B cell (primary cell): ENCODE results near the gene PTGFRN. TPM values are rescaled to one million over a fixed set of nuclear protein-coding genes. Genes with fewer than 3 reads are reported as not detected.

ENCODE experiments used
- ATAC-seq: fragments of 200-7000 bp; cut with Tn5 transposase; one replicate; pipeline ENCODE4 v1.10.0; 2021; ENCODE audit warnings: low read depth, mild to moderate bottlenecking, moderate number of reproducible peaks, moderate library complexity
- CTCF ChIA-PET: fragments of 350-600 bp; sonication (Branson Sonifier 250); formaldehyde crosslinking; loops from one replicate; lab custom pipeline; 2021; ENCODE audit warnings: antibody characterized with exemption, inconsistent platforms; lab: Charles Lee
- POLR2A ChIA-PET: fragments of 350-600 bp; sonication (Branson Sonifier 250); formaldehyde crosslinking; loops from one replicate; lab custom pipeline; 2021; ENCODE audit warnings: antibody characterized with exemption; lab: Charles Lee
- DNase-seq: peaks from one replicate; pipeline ENCODE4 v3.0.0; 2013
- H2AFZ ChIP-seq: 2 replicates; pipeline ENCODE4 v1.6.1; 2012; ENCODE audit warnings: mild to moderate bottlenecking, low read depth, low read length; ENCODE audit not compliant: insufficient read depth, poor library complexity, severe bottlenecking
- H3K27ac ChIP-seq, 2 donors: 1 replicate in 1 of 2; 2 replicates in 1 of 2; pipeline ENCODE4 v1.5.1; 2012 to 2013; ENCODE audit warnings: low read length in 2 of 2, mild to moderate bottlenecking in 2 of 2, moderate library complexity in 1 of 2
- H3K27me3 ChIP-seq, 4 experiments: fragments of 200-600 bp in 1 of 4; sonication (generic) in 1 of 4; replicated peaks in 1 of 4; 1 replicate in 2 of 4; 2 replicates in 2 of 4; pipeline versions ENCODE4 v1.6.1 to v1.7.0; 2013 to 2016; ENCODE audit warnings: low read length in 3 of 4, mild to moderate bottlenecking in 2 of 4, mixed read lengths in 1 of 4, moderate library complexity in 1 of 4; ENCODE audit not compliant: insufficient read depth in 4 of 4, control insufficient read depth in 3 of 4; ENCODE audit errors: control extremely low read depth in 1 of 4
- H3K36me3 ChIP-seq, 2 experiments: replicated peaks in 1 of 2; 1 replicate in 1 of 2; 2 replicates in 1 of 2; pipeline versions ENCODE4 v1.6.1 to v1.7.1; 2013; ENCODE audit warnings: low read length in 1 of 2; ENCODE audit not compliant: insufficient read depth in 2 of 2, control insufficient read depth in 1 of 2; ENCODE audit errors: control extremely low read depth in 1 of 2, extremely low read depth in 1 of 2
- H3K4me1 ChIP-seq, 2 donors: fragments of 200-600 bp in 1 of 2; sonication (generic) in 1 of 2; 1 replicate in 1 of 2; 2 replicates in 1 of 2; pipeline versions ENCODE4 v1.5.1 to v1.6.1; 2013 to 2017; ENCODE audit warnings: low read length in 2 of 2; ENCODE audit not compliant: control insufficient read depth in 2 of 2, insufficient read depth in 2 of 2
- H3K4me2 ChIP-seq: replicated peaks from 2 replicates; pipeline ENCODE3; 2012; ENCODE audit warnings: mild to moderate bottlenecking, low read depth, low read length; ENCODE audit not compliant: poor library complexity, severe bottlenecking
- H3K4me3 ChIP-seq, 5 experiments: fragments of 200-600 bp in 1 of 5; sonication (generic) in 1 of 5; 1 replicate in 3 of 5; 2 replicates in 2 of 5; pipeline versions ENCODE4 v1.5.1 to v1.7.0; 2011 to 2016; ENCODE audit warnings: low read length in 4 of 5, mild to moderate bottlenecking in 4 of 5, low read depth in 2 of 5, control low read depth in 1 of 5, moderate library complexity in 1 of 5; ENCODE audit not compliant: insufficient read depth in 1 of 5; ENCODE audit errors: control extremely low read depth in 1 of 5, extremely low read depth in 1 of 5
- H3K79me2 ChIP-seq: fragments of 200-600 bp; sonication (generic); one replicate; pipeline ENCODE4 v1.6.0; 2016; ENCODE audit warnings: low read length; ENCODE audit not compliant: control insufficient read depth, insufficient read depth
- H3K9ac ChIP-seq: fragments of 200-600 bp; sonication (generic); 2 replicates; pipeline ENCODE4 v1.6.1; 2017; ENCODE audit warnings: mild to moderate bottlenecking, low read length, moderate library complexity
- H3K9me3 ChIP-seq, 3 donors: one replicate each; pipeline versions ENCODE4 v1.6.1 to v1.7.1; 2013; ENCODE audit warnings: low read length in 2 of 3; ENCODE audit not compliant: control insufficient read depth in 2 of 3, insufficient read depth in 1 of 3; ENCODE audit errors: control extremely low read depth in 1 of 3
- H4K20me1 ChIP-seq: 2 replicates; pipeline ENCODE4 v1.6.0; 2012; ENCODE audit warnings: mild to moderate bottlenecking, low read length; ENCODE audit not compliant: insufficient read depth, control insufficient read depth, poor library complexity, severe bottlenecking
- H3K27ac Mint-ChIP-seq: one replicate; pipeline ENCODE4 v1.8.0; 2021; ENCODE audit warnings: mixed read lengths
- H3K27me3 Mint-ChIP-seq: one replicate; pipeline ENCODE4 v1.8.0; 2021; ENCODE audit warnings: mixed read lengths
- H3K4me1 Mint-ChIP-seq: one replicate; pipeline ENCODE4 v1.8.0; 2021; ENCODE audit warnings: mixed read lengths
- H3K4me3 Mint-ChIP-seq: one replicate; pipeline ENCODE4 v1.8.0; 2021; ENCODE audit warnings: mixed read lengths
- H3K9me3 Mint-ChIP-seq: one replicate; pipeline ENCODE4 v1.8.0; 2022; ENCODE audit warnings: mixed read lengths; ENCODE audit not compliant: insufficient read depth
- EZH2 ChIP-seq: IDR thresholded peaks from 2 replicates; pipeline ENCODE4 v1.6.1; 2012; ENCODE audit warnings: borderline replicate concordance, low read depth, mild to moderate bottlenecking, moderate library complexity, low read length; ENCODE audit not compliant: insufficient read depth, poor library complexity, severe bottlenecking
- WGBS: methylation state at CpG from one replicate; pipeline ENCODE4 v1.1.5; 2013; ENCODE audit warnings: missing lambda C conversion rate; ENCODE audit not compliant: insufficient coverage; 5-methylcytosine and 5-hydroxymethylcytosine counted together
- intact Hi-C: fragments of 100-400 bp; cut with micrococcal nuclease; formaldehyde crosslinking; loops from one replicate; pipeline ENCODE4 v1.10.0; 2022
- polyA plus RNA-seq: library from polyadenylated mRNA; depleted of rRNA; stranded (reverse); fragments of >200 nt; gene quantifications from 2 replicates; pipeline ENCODE4 v1.2.3, GENCODE V29; 2012
- total RNA-seq, 2 donors: library from RNA; stranded (reverse); fragments of 120-200 nt in 1 of 2; gene quantifications; 1 replicate in 1 of 2; 2 replicates in 1 of 2; pipeline versions ENCODE4 v1.2.3 to v1.2.4, GENCODE V29; 2013 to 2022
- TF ChIP-seq, protein P1 (sequence below): fragments of 200-600 bp; IDR thresholded peaks from one replicate; pipeline ENCODE4 v1.8.0; 2022; ENCODE audit warnings: antibody characterized with exemption, mild to moderate bottlenecking

PTGFRN gene
- total and polyA plus RNA-seq, 2 donors (not counting 1 experiment from before 2014, with no cell fraction given), result 0.17 TPM; not detected in 1

DNA sequence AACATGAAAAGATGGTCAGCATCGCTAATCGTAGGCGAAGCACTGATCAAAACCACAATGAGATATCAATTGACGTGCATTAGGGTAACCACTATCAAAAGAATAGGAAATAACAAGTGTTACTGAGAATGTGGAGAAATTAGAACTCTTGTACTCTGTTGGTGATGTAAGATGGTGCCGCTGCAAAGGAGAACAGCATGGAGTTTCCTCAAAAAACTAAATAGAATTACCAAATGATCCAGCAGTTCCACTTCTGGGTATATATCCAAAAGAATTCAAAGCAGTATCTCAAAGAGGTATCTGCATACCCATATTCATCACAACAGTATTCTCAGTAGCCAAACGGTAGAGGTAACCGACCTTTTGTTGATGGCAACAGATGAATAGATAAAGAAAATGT lies 83.6 kb downstream of the PTGFRN start:
- Histone ChIP-seq H3K27ac (no peak overlapping the region), H3K36me3 (no peaks in the 10 kb centered on the region), H4K20me1 (no peaks in the 10 kb centered on the region), H3K9me3 (no peaks in the 10 kb centered on the region), H2AFZ (no peak overlapping the region), H3K9ac (no peak overlapping the region), H3K79me2 (no peaks in the 10 kb centered on the region), H3K4me3 (no peak overlapping the region), H3K4me2 (no peak overlapping the region), H3K4me1 (no peaks in the 10 kb centered on the region), H3K27me3 (no peaks in the 10 kb centered on the region)
- H3K27ac Mint-ChIP-seq, result no peak overlapping the region
- ChIA-PET POLR2A (no interaction called here), CTCF (no interaction called here)
- H3K4me3 Mint-ChIP-seq, result no peak overlapping the region
- TF ChIP-seq, protein P1, sequence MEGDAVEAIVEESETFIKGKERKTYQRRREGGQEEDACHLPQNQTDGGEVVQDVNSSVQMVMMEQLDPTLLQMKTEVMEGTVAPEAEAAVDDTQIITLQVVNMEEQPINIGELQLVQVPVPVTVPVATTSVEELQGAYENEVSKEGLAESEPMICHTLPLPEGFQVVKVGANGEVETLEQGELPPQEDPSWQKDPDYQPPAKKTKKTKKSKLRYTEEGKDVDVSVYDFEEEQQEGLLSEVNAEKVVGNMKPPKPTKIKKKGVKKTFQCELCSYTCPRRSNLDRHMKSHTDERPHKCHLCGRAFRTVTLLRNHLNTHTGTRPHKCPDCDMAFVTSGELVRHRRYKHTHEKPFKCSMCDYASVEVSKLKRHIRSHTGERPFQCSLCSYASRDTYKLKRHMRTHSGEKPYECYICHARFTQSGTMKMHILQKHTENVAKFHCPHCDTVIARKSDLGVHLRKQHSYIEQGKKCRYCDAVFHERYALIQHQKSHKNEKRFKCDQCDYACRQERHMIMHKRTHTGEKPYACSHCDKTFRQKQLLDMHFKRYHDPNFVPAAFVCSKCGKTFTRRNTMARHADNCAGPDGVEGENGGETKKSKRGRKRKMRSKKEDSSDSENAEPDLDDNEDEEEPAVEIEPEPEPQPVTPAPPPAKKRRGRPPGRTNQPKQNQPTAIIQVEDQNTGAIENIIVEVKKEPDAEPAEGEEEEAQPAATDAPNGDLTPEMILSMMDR, result no peak
- no peak for TF ChIP-seq EZH2
- intact Hi-C loops, result no loop called here
- DNase-seq (no peak), ATAC-seq (no peak)
- no peaks in the 10 kb centered on the region for H3K9me3 Mint-ChIP-seq
- 100% methylated on average over 4 of the region's 7 CpGs for WGBS
- no peaks in the 10 kb centered on the region for H3K4me1 Mint-ChIP-seq
- peaks cover 5% of the 10 kb centered on the region for H3K27me3 Mint-ChIP-seq

DNA sequence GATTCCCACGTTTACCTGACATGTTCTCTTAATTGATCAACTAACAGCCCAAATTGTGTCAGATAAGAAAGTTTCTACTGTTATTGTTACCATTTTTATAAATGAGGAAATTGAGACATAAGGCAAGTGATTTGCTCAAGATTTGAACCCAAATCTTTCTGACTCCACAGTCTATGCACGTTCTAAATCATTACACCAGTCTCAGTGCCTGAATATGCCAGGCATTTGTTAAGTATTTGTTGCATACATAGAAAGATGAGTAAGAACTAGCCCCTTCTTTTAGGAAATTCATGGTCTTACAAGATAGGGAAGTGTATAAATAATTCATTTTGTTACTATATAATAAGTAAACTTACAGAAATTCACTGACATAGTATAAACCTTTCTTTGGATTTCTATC lies 84.7 kb downstream of the PTGFRN start:
- H3K4me1 ChIP-seq, result no peaks in the 10 kb centered on the region
- H3K9ac ChIP-seq, result no peak overlapping the region
- no peaks in the 10 kb centered on the region for H4K20me1 ChIP-seq
- POLR2A ChIA-PET, result no interaction called here
- CTCF ChIA-PET, result no interaction called here
- H3K4me3 ChIP-seq, result no peak overlapping the region
- no peaks in the 10 kb centered on the region for H3K27me3 ChIP-seq
- H3K36me3 ChIP-seq, result no peaks in the 10 kb centered on the region
- H3K9me3 Mint-ChIP-seq, result no peaks in the 10 kb centered on the region
- TF ChIP-seq, protein P1, result no peak
- no peak for TF ChIP-seq EZH2
- H3K4me2 ChIP-seq, result no peak overlapping the region
- no peaks in the 10 kb centered on the region for H3K9me3 ChIP-seq
- WGBS, result no CpG with 5 or more reads among the region's 2 CpGs
- H3K27me3 Mint-ChIP-seq, result peaks cover 5% of the 10 kb centered on the region
- DNase-seq (no peak), ATAC-seq (no peak)
- H3K27ac Mint-ChIP-seq, result no peak overlapping the region
- no peak overlapping the region for H2AFZ ChIP-seq
- no peaks in the 10 kb centered on the region for H3K4me1 Mint-ChIP-seq
- H3K27ac ChIP-seq, result no peak overlapping the region
- no peak overlapping the region for H3K4me3 Mint-ChIP-seq
- intact Hi-C loops, result no loop called here
- no peaks in the 10 kb centered on the region for H3K79me2 ChIP-seq
